ENCODE measurements around the gene ZNF24.

The ZNF24 gene

DNA sequence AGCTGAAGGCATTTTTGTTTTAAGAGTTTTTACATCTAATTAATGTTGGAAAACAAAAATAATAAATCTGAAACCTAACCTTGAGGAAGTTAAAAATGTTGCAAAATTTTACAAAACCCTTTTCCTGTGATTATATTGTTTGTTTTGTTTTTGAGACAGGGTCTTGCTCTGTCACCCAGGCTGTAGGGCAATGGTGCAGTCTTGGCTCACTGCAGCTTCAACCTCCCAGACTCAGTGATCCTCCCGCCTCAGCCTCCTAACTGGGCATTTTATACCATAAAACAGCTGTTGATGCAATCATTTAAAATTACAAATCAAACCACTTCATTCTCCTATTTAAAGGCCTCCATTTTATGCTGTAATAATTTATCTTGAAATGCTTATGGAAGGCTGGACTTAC lies 1.7 kb upstream of the ZNF24 start:
- Histone ChIP-seq H3K4me1 (ENCODE audit: control insufficient read depth, insufficient read depth, low read length) (peaks cover 6% of the 10 kb centered on the region), H3K36me3 (ENCODE audit: control insufficient read depth, insufficient read depth, low read length) (no peaks in the 10 kb centered on the region), H3K9ac (ENCODE audit: low read length) (no peak overlapping the region), H3K27ac (ENCODE audit: low read depth, low read length) (no peak overlapping the region), H3K27me3 (ENCODE audit: control insufficient read depth, insufficient read depth, low read length) (no peaks in the 10 kb centered on the region), H3K4me3 (ENCODE audit: low read length) (no peak overlapping the region)

DNA sequence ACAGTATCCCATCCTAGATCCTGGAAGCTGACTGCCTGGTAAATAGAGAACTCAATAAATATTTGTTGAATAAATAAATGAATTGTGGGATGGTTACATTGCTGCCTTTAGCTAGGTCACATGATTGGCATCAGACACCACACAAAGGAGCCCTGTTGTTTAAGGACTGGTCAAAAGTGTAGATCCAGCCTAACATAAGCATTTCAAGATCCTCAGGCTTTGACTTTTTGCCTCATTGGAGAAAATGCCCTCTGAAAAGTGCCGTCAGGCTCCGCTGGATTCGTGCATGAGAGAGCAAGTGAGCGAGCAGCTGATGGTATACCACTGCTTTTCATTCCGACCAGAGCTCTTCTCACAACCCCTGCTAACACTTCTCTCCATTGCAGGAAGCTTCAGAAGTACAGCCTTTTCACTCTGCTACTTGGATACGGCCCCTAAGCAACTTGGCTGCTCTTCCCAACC lies 1.3 kb upstream of the ZNF24 start:
- Histone ChIP-seq H3K27me3 (ENCODE audit: control insufficient read depth, insufficient read depth, low read length) (no peaks in the 10 kb centered on the region), H3K4me1 (ENCODE audit: control insufficient read depth, insufficient read depth, low read length) (peaks cover 6% of the 10 kb centered on the region), H3K36me3 (ENCODE audit: control insufficient read depth, insufficient read depth, low read length) (no peaks in the 10 kb centered on the region), H3K4me3 (ENCODE audit: low read length) (no peak overlapping the region), H3K27ac (ENCODE audit: low read depth, low read length) (peak overlapping the region; percentile 99), H3K9ac (ENCODE audit: low read length) (no peak overlapping the region)

DNA sequence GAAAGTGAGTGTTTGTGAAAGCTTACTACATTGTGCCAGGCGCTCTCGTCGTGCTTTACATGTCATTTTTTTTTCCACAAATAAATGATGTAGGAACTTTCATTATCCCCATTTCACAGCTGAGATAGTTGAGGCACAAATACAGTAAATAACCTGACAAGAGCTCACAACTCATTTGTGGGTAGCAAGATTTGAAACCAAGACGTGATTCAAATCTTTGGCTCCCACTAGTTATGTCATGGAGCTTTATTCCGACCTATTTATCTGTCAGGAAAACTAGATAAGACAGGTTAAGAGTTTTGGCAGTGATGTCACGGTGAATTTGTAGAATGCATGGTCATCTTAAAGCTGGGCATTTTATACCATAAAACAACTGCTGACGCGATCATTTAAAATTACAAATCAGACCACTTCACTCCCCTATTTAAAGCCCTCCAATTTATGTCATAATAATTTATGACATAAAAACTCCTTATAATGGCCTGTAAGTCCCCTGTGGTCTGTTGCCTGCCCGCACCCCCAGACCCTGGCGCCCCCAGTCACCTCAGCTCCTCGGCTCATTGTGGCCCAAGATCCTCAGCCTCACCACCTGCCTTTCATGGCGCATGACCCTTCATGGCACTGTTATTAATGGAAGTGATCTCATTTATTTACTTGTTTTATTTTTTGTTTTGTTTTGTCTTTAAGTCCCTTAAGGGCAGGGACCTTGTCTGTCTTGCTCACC lies 678 bp upstream of the ZNF24 start:
- Histone ChIP-seq H3K36me3 (ENCODE audit: control insufficient read depth, insufficient read depth, low read length) (peaks cover 5% of the 10 kb centered on the region), H3K4me3 (ENCODE audit: low read length) (peak overlapping the region; percentile 91), H3K9ac (ENCODE audit: low read length) (no peak overlapping the region), H3K4me1 (ENCODE audit: control insufficient read depth, insufficient read depth, low read length) (peaks cover 6% of the 10 kb centered on the region), H3K27me3 (ENCODE audit: control insufficient read depth, insufficient read depth, low read length) (no peaks in the 10 kb centered on the region), H3K27ac (ENCODE audit: low read depth, low read length) (peak overlapping the region; percentile 99)

DNA sequence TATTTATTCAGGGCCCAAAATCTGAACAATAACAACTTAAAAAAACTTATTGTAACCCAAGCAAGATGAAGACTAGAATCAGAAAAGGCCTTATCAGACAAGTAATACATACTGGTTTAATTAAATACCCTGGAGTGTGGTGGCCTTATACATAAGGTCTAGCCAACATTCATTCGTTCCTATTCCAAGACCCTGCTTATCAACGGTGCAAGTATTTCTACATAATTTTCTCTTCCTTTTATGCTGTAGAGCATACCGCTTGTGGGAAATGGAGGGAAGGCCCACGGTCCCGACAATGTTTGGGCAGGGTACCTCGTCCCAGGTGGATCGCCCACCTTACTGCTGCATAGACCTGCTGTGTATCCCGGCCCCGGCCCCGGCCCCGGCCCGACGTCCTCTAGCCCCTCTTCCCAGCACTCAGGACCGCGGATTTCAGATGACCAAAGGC lies 708 bp downstream of the ZNF24 start:
- H3K4me1 ChIP-seq (ENCODE audit: control insufficient read depth, insufficient read depth, low read length) = peaks cover 6% of the 10 kb centered on the region
- no peaks in the 10 kb centered on the region for H3K27me3 ChIP-seq (ENCODE audit: control insufficient read depth, insufficient read depth, low read length)
- peak overlapping the region; percentile 91 for H3K4me3 ChIP-seq (ENCODE audit: low read length)
- H3K27ac ChIP-seq (ENCODE audit: low read depth, low read length) = peak overlapping the region; percentile 99
- no peak overlapping the region for H3K9ac ChIP-seq (ENCODE audit: low read length)
- H3K36me3 ChIP-seq (ENCODE audit: control insufficient read depth, insufficient read depth, low read length) = peaks cover 13% of the 10 kb centered on the region

DNA sequence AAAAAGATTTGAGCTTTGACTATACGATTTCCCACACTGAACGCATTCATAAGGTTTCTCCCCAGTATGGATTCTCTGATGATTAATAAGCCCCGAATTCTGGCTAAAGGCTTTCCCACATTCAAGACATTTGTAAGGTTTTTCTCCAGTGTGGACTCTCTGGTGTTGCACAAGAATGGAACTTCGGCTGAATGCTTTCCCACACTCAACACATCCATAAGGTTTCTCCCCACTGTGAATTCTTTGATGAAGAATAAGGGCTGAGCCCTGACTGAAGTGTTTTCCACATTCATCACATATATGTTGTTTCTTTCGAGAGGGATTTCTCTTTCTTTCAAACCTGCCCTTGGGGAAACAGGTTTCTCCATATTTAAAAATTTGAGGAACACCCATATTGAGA lies 6.9 kb downstream of the ZNF24 start:
- Histone ChIP-seq H3K36me3 (ENCODE audit: control insufficient read depth, insufficient read depth, low read length) (peaks cover 34% of the 10 kb centered on the region), H3K4me1 (ENCODE audit: control insufficient read depth, insufficient read depth, low read length) (peaks cover 2% of the 10 kb centered on the region), H3K27ac (ENCODE audit: low read depth, low read length) (no peak overlapping the region), H3K9ac (ENCODE audit: low read length) (no peak overlapping the region), H3K27me3 (ENCODE audit: control insufficient read depth, insufficient read depth, low read length) (no peaks in the 10 kb centered on the region), H3K4me3 (ENCODE audit: low read length) (no peak overlapping the region)

DNA sequence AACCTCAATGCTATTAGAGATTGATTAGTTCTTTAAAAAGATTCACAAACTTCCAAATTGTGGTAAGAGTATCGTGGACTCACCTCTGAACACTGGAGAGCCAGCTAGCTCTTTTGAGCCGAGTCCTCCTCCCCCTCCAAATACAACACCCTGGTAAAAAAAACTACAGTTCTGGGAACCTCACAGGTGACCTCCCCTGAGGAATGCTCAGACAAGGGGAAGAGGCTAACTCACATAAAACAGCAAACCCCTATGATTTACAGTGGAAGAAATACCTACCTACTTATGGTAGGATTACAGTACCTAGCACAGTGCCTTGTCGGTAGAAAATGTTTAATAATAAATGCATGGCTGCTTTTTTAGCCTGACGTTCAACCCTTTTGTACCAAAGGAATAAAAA lies 8.4 kb downstream of the ZNF24 start:
- Histone ChIP-seq H3K36me3 (ENCODE audit: control insufficient read depth, insufficient read depth, low read length) (peaks cover 38% of the 10 kb centered on the region), H3K4me3 (ENCODE audit: low read length) (no peak overlapping the region), H3K4me1 (ENCODE audit: control insufficient read depth, insufficient read depth, low read length) (peaks cover 2% of the 10 kb centered on the region), H3K9ac (ENCODE audit: low read length) (no peak overlapping the region), H3K27me3 (ENCODE audit: control insufficient read depth, insufficient read depth, low read length) (no peaks in the 10 kb centered on the region), H3K27ac (ENCODE audit: low read depth, low read length) (no peak overlapping the region)

DNA sequence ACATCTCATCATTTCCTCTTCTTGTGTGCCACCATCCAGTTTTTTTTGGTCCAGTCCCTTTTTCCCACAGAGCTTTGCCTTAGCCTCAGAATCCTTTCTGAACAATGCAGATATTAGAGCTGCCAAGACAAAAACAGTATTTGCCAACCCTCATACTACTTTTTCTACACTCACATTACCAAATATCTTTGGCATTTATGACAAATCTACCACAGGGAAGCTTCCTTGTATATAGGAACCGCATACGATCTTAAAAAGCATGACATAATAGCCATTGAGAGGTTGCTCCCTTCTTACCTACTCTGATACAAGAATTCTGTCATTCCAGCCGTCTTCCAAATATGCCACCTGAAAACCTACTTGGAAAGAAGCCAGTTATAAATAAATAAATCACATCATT lies 9.4 kb downstream of the ZNF24 start:
- Histone ChIP-seq H3K27me3 (ENCODE audit: control insufficient read depth, insufficient read depth, low read length) (no peaks in the 10 kb centered on the region), H3K27ac (ENCODE audit: low read depth, low read length) (no peak overlapping the region), H3K4me1 (ENCODE audit: control insufficient read depth, insufficient read depth, low read length) (peaks cover 2% of the 10 kb centered on the region), H3K4me3 (ENCODE audit: low read length) (no peak overlapping the region), H3K36me3 (ENCODE audit: control insufficient read depth, insufficient read depth, low read length) (peaks cover 32% of the 10 kb centered on the region), H3K9ac (ENCODE audit: low read length) (no peak overlapping the region)

DNA sequence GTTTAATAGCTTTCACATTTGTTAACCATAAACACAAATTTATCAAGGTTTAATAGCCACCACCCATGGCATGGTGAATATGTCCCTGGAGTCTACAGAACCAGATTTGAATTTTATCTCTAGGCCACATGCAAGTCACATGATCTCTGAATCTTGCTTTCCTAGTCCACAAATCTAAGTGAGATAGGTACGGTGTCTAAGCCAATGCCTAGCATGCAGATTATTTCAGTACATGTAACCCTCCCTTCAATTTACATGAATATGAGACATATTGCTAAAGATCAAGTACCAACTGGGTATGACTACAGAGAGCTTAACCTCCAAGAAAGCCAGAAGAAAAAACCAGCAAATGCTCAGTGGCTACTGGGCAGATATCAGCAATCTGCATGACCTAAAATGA lies 10.0 kb downstream of the ZNF24 start:
- H3K27me3 ChIP-seq (ENCODE audit: control insufficient read depth, insufficient read depth, low read length) = no peaks in the 10 kb centered on the region
- no peak overlapping the region for H3K4me3 ChIP-seq (ENCODE audit: low read length)
- H3K27ac ChIP-seq (ENCODE audit: low read depth, low read length) = no peak overlapping the region
- H3K9ac ChIP-seq (ENCODE audit: low read length) = no peak overlapping the region
- H3K4me1 ChIP-seq (ENCODE audit: control insufficient read depth, insufficient read depth, low read length) = peaks cover 2% of the 10 kb centered on the region
- H3K36me3 ChIP-seq (ENCODE audit: control insufficient read depth, insufficient read depth, low read length) = peaks cover 27% of the 10 kb centered on the region

DNA sequence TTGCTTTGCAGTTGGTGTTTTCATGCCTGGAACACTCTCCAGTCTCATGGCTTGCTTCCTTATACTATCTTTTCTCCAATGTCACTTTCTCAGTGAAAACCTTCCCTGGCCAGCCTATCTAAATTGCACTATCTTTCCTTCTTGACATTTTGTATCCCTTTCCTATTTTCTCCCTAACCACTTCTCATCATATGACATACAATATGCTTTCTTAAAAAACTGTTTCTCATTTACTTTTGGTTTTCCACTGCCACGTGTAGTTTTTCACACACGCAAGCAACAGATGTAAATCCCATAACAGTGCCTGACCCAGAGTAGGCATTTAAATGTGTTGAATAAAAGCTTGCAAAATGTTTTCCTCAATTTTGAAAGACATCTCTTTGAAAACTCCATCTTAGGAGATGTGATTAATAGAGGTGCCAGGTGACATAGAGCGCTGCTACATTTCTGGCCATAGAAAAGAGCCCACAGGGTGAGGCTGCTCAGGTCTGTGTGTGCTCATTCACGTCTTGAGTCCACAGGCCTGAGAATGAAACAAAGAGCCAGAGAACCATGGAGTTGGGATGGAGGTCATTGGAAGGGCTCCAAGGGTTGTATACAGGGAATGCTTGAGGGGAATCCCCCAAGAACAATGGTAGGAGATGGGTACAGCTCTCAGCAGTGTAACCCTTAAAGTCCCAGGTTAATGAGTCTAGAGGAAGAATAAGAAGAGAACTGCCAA lies 12.7 kb downstream of the ZNF24 start:
- H3K36me3 ChIP-seq (ENCODE audit: control insufficient read depth, insufficient read depth, low read length) = peaks cover 19% of the 10 kb centered on the region
- peaks cover 2% of the 10 kb centered on the region for H3K4me1 ChIP-seq (ENCODE audit: control insufficient read depth, insufficient read depth, low read length)

DNA sequence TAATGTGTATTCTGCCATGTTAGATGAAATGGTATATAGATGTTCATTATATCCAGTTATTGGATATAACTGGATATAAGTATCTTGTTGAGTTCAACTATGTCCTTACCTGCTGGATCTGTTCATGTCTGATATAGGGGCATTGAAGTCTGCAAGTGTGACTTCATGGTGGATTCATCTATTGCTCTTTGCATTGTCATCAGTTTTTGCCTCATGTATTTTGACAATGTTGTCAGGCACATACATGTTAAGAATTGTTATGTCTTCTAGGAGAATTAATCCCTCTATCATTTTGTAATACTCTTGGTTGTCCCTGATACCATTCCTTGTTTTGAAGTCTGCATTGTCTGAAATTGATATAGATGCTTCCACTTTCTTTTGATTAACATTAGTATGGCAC lies 15.4 kb downstream of the ZNF24 start:
- Histone ChIP-seq H3K9ac (ENCODE audit: low read length) (no peak overlapping the region), H3K4me3 (ENCODE audit: low read length) (no peak overlapping the region), H3K27ac (ENCODE audit: low read depth, low read length) (no peak overlapping the region), H3K4me1 (ENCODE audit: control insufficient read depth, insufficient read depth, low read length) (no peaks in the 10 kb centered on the region), H3K27me3 (ENCODE audit: control insufficient read depth, insufficient read depth, low read length) (no peaks in the 10 kb centered on the region), H3K36me3 (ENCODE audit: control insufficient read depth, insufficient read depth, low read length) (peaks cover 5% of the 10 kb centered on the region)

More for the DNA sequence above, 12.7 kb downstream of the ZNF24 start:
- no peak overlapping the region for H3K9ac ChIP-seq (ENCODE audit: low read length)
- H3K27ac ChIP-seq (ENCODE audit: low read depth, low read length) = no peak overlapping the region
- H3K4me3 ChIP-seq (ENCODE audit: low read length) = no peak overlapping the region
- no peaks in the 10 kb centered on the region for H3K27me3 ChIP-seq (ENCODE audit: control insufficient read depth, insufficient read depth, low read length)

DNA sequence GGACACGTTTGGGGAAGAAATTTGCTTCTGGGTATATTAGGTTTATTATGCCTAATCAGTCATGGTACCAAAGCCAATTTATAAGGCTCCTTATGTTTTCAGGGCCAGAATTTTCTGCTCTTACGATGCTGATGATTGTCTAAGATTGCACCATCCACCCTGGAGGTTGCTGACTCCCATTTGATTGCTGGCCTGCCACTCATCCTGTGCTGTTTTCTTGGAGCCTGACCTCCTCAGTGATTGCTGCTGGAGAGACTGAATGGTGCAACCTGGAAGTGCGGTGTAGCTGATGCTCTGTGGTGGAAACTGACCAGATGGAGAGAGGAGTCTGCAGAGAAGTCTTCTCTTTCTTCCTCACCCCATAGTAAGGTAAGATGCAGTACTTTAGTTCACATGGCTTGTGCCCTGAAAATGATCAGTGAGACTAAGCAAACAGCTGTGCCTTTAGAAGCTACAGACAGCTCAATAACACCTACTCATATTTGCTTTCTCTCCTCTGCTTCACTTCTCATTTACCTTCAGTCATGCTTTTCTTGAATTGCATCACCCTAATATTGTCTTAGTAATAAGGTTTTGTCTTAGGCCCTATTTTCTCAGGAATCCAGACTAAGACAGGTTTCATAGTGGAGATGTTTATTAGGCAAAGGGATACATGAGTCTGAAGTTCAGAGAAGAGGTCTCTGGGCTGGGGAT lies 17.4 kb downstream of the ZNF24 start:
- Histone ChIP-seq H3K36me3 (ENCODE audit: control insufficient read depth, insufficient read depth, low read length) (peaks cover 4% of the 10 kb centered on the region), H3K4me3 (ENCODE audit: low read length) (no peak overlapping the region), H3K27ac (ENCODE audit: low read depth, low read length) (no peak overlapping the region), H3K9ac (ENCODE audit: low read length) (no peak overlapping the region), H3K4me1 (ENCODE audit: control insufficient read depth, insufficient read depth, low read length) (no peaks in the 10 kb centered on the region), H3K27me3 (ENCODE audit: control insufficient read depth, insufficient read depth, low read length) (no peaks in the 10 kb centered on the region)

DNA sequence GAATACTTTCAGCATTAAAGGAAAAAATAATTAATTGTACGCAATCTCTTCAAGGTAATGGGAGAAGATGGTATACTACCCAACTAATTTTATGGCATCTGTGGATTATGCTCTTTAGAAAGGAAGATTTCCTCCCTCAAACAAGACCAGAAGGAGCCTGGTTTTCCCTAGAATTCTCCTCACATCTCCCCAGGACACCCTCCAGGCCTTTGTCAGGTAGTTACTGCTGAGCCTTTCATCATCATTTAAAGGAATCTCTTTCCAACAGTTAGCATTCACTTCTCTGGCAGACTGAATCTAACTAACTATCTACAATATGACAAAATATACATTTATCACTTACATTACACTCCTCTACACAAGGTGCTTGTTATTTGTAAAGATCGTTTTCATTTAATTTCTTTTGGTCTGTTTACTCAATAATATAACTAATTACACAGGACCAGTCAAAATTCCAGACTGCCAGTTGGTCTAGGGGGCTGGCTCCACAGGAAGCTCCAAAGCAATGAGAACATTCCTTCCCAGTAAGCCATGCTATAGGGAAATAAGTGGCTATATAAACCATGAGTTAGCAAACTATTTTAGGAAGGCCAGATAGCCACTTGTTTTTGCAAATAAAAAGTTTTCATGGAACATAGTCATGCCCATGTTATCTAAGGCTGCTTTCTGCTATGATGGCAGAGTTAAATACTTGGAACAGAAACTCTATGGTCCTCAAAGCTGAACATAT lies 19.1 kb downstream of the ZNF24 start:
- H3K27ac ChIP-seq (ENCODE audit: low read depth, low read length) = no peak overlapping the region
- H3K27me3 ChIP-seq (ENCODE audit: control insufficient read depth, insufficient read depth, low read length) = no peaks in the 10 kb centered on the region
- no peaks in the 10 kb centered on the region for H3K4me1 ChIP-seq (ENCODE audit: control insufficient read depth, insufficient read depth, low read length)
- no peaks in the 10 kb centered on the region for H3K36me3 ChIP-seq (ENCODE audit: control insufficient read depth, insufficient read depth, low read length)
- H3K9ac ChIP-seq (ENCODE audit: low read length) = no peak overlapping the region
- no peak overlapping the region for H3K4me3 ChIP-seq (ENCODE audit: low read length)

Data from rectal smooth muscle tissue (tissue), 1 donor.